Measurements from ENCODE around the gene MMP11. TPM values are rescaled to one million over a fixed set of nuclear protein-coding genes. Genes with fewer than 3 reads are reported as not detected.
A peak's percentile ranks its signal among the peaks of the same experiment; 100 is the strongest.

The MMP11 gene
- total RNA-seq, 1 experiment from 2014 or later = 4.2 TPM

DNA sequence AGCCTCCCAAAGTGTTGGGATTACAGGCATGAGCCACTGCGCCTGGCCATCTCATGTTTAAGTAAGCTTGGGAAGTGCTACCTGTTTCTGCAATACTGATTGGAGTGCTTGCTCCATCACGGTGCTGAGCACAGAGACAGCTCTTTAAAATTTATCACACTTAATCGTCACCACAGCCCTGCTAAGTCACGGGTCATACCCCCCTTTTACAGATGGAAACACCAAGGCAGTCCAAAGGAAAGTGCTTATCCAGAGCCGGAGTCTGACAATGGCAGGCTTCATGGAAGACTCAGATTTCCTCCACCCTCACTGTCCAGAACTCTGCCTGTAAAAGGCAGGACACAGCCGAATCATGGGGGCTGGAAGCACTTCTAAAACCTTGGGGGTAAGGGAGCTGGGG, 12.6 kb upstream of the MMP11 start:
- no peak for DNase-seq (ENCODE audit: low read depth)

DNA sequence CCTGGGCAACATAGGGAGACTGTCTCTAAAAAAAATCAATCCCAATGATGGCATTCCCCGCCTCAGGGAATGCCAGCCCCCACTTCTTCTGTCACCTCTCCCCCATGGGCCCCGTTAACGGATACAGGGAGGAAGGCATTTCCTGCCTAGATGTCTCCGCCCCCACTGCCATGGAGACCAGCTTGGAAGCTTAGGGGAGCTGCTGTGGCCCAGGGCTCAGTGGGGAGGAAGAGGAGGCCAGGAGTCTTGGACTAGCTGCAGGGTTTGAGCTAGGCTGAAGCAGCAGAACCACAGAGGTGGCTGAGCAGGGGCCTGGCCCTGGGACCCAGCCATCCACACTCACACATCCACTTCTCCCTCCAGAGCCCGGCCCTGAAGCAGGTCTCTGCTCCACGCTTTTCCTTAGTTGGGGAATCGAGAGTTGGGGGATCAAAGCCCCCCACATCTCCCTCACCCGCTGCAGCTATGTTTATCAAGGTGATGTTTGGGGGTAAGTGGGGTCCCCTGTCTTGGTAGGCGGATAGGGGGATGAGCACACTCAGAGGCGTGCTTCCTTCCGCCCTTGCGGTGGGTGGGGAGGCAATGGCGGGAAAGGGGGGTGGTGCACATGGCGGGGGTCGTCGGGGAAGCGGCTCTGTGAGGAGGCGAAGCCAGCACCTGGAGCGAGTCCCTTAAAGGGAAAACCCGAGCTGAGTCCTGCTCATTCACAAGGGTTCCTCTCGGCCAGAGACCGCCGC, 9.6 kb upstream of the MMP11 start, which contains the start of gene C22orf15:
Gene C22orf15, plus strand, starts transcription at position 149 of the 737 bp plus-strand sequence. Its CDS starts 317 bp downstream, at position 466.
- peak; percentile 63 for DNase-seq (ENCODE audit: low read depth)

DNA sequence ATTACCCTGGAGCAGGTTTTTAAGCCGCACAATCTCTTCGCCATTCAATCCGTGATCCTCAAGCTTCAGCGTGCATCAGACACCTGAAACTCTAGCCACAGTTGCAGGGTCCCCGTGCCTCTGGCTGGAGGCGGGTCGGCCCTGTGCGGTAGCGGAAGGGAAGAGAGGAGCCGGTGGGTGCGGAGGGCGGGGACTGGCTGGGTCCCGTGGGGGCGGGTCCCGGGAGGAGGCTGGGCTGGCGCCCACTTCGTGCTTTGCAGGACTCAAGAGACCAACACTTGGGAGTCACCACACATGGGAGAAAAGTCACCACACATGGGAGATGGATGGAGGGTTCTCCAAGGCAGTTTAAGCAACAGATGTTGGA, 9.1 kb upstream of the MMP11 start:
- DNase-seq (ENCODE audit: low read depth) = no peak

DNA sequence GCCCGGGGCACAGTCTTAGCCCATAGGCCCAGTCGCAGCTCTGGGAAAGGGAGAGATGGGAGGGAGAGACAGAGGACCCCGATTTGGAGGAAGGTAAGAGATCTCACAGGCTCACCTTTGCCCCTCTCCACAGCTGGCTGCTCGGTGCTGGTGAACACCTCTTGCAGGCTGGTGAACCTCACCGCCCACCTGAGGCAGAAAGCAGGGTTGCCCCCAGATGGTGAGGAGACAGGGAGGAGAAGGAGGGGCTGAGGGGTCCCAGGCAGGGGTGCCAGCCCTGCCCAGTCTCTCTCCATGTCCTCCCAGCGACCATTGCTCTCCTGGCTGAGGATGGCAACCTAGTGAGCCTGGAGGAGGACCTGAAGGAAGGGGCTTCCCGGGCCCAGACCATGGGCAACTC, 8.7 kb upstream of the MMP11 start:
- DNase-seq (ENCODE audit: low read depth) = no peak

DNA sequence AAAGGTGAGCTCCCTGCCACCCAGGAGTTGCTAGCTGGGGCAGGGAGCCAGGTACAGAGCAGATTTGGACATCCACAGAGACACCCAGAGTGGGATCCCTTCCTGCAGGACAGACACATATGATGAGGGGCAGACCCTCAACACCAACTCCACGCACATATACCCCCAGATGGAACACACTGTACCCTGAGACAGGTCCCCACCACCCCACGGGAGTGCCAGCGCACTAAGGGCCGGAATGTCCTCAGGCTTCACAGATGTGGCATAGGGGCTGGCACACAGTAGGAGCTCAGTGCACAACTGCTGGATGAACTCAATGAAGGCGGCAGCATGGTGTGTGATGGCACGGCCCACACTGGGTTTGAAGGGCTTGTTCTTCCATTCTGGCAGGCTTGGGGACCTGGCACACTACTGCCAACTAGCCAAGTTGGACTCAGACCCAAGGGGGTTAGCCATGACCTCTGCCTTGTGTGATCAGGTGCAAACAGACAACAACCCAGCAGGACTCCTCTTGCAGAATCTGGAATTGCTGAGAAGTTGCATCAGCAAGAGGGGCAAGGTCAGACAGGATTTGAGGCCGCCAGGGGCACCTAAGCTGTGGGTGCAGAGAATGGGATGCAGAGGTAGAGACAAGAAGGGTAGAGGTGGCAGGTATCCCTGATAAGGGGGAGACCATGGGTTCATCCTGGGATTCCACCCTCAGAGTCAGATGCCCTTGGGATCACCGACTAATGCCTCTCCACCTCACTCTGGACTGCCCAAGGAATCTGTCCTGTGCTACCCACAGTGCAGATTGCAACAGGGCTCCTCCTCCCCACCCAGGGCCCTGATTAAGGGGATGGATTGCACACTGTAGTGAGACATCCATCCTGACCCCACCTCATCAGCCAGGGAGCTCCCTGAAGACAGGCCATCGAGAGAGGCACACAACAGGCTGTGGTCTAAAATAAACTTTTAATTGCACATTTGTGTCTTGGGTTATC, 7.5 kb upstream of the MMP11 start:
- DNase-seq (ENCODE audit: low read depth) = no peak

DNA sequence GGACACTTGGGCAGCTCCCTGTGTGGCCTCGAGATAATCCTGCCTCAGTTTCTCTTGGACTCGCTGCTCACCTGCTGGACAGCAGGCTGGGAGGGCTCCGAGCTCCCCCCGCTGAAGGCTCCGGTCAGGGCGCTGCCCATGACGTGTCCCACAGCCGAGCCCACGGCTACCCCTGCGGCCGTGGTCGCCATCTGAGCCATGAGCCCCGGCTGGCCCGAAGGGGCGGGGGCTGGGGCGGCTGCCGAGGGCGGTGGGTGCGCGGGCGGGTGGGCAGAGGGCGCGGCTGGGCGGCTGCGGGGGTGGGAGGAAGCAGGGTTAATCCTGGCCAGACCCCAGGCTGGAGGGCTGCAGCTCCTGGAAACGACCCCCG, 5.4 kb upstream of the MMP11 start:
- DNase-seq (ENCODE audit: low read depth) = no peak

- DNase-seq (ENCODE audit: low read depth) = peak; percentile 55
These were observed 4.7 kb upstream of the MMP11 start, which contains the start of gene CHCHD10 for GRCh38 chr22:23767673-23768548. TSS of gene CHCHD10 (minus strand) at chr22:23767972. CDS start at chr22:23767874, 98 bp downstream.

DNA sequence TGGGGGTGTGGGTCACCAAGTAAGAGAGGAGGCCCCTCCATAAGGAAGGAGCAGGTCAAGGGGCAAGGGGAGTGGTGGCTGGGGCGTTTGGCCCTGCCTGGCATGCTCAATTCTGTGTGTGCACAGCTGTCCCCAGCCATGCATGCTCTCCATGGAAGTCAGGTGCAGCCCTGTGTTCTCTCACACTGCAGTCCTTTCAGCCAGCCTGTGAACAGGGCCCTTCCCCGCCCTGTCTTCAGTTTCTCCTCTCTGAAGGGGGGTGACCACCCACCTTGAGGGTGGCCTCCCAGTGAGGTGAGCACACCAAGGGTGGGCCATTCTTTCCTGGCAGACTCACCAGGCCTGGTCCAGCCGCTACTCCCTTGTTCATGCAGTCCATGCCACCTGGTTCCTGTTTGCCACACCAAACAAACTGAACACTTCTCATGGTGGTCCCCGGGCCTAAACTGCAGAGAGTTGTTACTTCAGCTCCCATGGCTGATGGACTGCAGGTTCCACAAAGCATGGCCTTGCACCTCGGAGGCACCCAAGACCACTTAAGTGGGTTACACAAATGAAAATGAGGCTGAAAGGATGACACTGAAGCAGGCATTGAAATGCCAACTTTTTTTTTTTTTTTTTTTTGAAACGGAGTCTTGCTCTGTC, 3.2 kb upstream of the MMP11 start:
- DNase-seq (ENCODE audit: low read depth) = no peak

GRCh38 chr22:23772315-23772648, 367 bp upstream of the MMP11 start:
- no peak for DNase-seq (ENCODE audit: low read depth)

- no peak for DNase-seq (ENCODE audit: low read depth)
These were observed 949 bp downstream of the MMP11 start for GRCh38 chr22:23773483-23774113.

GRCh38 chr22:23774114-23774921, 1.7 kb downstream of the MMP11 start:
- DNase-seq (ENCODE audit: low read depth) = no peak

GRCh38 chr22:23774922-23775436, 2.3 kb downstream of the MMP11 start:
- peak; percentile 38 for DNase-seq (ENCODE audit: low read depth)

- peak; percentile 36 for DNase-seq (ENCODE audit: low read depth)
These were observed 3.2 kb downstream of the MMP11 start for GRCh38 chr22:23775779-23776375.

DNA sequence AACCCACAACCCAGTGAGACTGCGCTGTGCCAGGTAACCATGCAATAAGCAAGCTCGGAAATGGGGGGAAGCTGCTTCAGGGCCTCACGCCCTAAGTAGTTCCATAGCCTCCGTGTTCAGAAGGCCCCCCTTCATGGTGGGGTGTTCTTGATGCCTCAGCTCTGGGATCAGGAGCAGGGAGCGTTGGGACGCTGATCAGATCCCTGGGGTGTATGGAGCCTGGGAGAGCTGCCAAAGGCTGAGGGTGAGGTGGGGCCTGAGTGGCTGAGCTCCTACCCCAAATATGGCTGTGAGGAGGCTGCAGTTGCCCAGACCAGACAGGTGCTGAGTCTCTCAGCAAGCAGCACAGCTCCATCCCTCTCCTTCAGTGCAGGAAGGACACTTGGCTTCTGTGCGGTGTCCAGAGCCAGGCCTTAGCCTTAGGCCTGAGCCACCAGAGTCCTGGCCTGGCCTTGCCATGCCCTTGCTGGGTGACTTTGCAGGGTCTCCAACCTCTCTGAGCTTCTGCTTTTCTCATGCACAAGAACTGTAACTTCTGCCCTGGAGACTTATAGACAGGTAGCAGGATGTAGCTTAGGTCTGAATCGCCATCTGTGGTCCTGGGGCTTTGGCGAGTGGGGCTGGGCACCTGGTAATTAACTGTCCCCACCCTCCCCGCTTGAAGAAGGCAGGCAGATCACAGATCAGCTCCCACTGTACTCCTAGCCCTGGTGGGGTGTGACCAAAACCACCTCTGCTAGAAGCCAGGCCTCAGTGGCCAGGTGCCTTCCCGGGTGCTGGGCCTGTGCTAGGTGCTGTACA, 5.3 kb downstream of the MMP11 start:
- DNase-seq (ENCODE audit: low read depth) = no peak

DNA sequence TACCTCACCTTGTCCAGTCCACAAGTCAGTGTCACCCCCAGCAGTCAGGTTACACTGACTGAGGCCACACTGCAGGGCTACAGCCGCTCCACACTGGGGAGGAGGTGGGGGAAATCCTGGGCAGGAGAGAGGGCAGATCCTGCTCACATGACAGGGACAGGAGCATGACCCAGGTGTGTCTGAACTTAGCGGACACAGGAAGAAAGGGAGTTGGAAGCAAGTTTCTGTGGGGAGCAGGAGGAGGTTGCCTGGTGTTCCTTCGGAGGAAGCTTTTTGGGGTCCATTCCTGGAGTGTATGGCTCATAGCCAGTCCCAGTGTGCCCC, 5.9 kb downstream of the MMP11 start:
- DNase-seq (ENCODE audit: low read depth) = no peak

GRCh38 chr22:23779083-23779482, 6.4 kb downstream of the MMP11 start:
- DNase-seq (ENCODE audit: low read depth) = no peak

DNA sequence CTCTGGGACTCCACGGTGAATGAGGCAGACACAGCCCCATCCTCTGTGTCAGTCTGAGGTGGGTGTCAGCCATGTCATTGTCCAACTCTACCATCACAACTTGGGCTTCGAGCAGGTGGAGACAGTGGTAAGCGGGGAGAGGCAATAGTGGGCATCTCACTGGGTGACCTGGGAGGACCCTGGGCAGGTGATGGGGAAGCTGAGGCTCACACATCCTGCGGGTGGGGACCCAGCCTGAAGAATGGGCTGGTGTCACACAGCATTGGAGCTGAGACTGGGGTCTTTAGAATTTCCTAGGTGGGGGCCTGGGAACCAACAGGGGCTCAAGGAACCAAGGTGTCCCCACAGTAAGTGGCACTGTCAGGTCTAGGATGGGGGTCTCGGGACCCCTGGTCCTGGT, 7.1 kb downstream of the MMP11 start:
- no peak for DNase-seq (ENCODE audit: low read depth)

GRCh38 chr22:23780146-23780748, 7.6 kb downstream of the MMP11 start:
- DNase-seq (ENCODE audit: low read depth) = no peak
